Retinal pigment epithelial cell (primary cell): ENCODE data around the gene FAM241B.

Experiments used
- DNase-seq: peaks from one replicate; pipeline ENCODE4 v3.0.0-alpha.2; 2010; ENCODE audit warnings: low read depth
- H3K4me3 ChIP-seq: 2 replicates; pipeline ENCODE4 v1.5.1; 2011; ENCODE audit warnings: mild to moderate bottlenecking, low read length, control low read depth, moderate library complexity
- TF ChIP-seq, protein P1 (sequence below): conservative IDR thresholded peaks from 2 replicates; pipeline ENCODE4 v1.5.1; 2011; ENCODE audit warnings: low read depth, low read length, control low read depth, inconsistent platforms

FAM241B gene

DNA sequence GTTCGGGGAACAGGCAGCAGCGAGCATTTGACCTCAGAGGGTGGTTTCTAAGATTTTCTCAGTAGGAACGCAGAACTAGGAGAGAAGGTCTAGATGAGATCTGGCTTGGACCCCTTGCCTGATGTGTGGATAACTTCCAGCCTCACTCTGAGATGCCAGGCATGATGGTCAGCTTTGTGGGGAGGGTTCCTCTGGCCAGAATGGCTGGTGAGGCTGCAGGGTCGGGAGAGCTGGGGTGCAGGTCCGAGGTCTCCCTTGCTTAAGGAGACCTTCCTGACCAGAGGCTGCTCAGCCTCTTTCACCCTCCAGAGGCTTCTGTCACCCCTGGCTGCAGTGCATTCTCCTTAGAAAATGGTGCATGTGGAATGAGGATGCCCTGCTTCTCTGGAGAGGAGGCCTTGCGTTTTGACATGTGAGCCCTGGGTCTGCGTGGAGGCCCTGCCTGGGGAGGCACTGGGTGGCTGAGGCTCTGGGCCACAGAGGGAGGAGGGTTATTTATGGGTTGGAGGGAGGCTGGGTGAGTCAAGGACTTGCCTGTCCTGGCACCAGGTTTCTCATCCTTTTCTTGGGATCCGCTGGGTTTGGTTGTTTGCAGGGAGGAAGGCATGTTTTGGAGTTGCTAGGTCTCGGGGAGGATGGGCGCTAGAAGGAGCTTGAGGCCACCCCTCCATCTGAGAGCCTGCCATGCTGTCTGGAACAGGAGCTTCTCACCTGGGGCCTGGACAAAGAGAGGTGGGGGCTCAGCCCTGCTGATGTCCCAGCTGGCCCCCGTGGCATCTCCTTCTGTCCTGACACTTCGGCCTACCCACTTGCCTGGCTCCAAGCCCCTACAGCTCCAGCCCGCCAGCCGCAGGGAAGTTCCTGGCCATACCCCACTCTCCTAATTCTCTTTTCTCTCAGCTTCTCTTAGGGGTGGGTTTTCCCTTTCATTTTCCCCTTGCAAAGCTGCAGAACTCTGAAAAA lies 3.9 kb downstream of the FAM241B start:
- H3K4me3 ChIP-seq: no peak overlapping the region
- TF ChIP-seq, protein P1, sequence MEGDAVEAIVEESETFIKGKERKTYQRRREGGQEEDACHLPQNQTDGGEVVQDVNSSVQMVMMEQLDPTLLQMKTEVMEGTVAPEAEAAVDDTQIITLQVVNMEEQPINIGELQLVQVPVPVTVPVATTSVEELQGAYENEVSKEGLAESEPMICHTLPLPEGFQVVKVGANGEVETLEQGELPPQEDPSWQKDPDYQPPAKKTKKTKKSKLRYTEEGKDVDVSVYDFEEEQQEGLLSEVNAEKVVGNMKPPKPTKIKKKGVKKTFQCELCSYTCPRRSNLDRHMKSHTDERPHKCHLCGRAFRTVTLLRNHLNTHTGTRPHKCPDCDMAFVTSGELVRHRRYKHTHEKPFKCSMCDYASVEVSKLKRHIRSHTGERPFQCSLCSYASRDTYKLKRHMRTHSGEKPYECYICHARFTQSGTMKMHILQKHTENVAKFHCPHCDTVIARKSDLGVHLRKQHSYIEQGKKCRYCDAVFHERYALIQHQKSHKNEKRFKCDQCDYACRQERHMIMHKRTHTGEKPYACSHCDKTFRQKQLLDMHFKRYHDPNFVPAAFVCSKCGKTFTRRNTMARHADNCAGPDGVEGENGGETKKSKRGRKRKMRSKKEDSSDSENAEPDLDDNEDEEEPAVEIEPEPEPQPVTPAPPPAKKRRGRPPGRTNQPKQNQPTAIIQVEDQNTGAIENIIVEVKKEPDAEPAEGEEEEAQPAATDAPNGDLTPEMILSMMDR: no peak
- no peak for DNase-seq

- no peak overlapping the region for H3K4me3 ChIP-seq
- TF ChIP-seq, protein P1: no peak
- no peak for DNase-seq
Measured at GRCh38 chr10:69634759-69635425, 4.8 kb downstream of the FAM241B start.

- no peak overlapping the region for H3K4me3 ChIP-seq
- TF ChIP-seq, protein P1: no peak
- no peak for DNase-seq
Measured at GRCh38 chr10:69635428-69636272, 5.6 kb downstream of the FAM241B start.

GRCh38 chr10:69636273-69636575 lies 6.2 kb downstream of the FAM241B start:
- TF ChIP-seq, protein P1: no peak

DNA sequence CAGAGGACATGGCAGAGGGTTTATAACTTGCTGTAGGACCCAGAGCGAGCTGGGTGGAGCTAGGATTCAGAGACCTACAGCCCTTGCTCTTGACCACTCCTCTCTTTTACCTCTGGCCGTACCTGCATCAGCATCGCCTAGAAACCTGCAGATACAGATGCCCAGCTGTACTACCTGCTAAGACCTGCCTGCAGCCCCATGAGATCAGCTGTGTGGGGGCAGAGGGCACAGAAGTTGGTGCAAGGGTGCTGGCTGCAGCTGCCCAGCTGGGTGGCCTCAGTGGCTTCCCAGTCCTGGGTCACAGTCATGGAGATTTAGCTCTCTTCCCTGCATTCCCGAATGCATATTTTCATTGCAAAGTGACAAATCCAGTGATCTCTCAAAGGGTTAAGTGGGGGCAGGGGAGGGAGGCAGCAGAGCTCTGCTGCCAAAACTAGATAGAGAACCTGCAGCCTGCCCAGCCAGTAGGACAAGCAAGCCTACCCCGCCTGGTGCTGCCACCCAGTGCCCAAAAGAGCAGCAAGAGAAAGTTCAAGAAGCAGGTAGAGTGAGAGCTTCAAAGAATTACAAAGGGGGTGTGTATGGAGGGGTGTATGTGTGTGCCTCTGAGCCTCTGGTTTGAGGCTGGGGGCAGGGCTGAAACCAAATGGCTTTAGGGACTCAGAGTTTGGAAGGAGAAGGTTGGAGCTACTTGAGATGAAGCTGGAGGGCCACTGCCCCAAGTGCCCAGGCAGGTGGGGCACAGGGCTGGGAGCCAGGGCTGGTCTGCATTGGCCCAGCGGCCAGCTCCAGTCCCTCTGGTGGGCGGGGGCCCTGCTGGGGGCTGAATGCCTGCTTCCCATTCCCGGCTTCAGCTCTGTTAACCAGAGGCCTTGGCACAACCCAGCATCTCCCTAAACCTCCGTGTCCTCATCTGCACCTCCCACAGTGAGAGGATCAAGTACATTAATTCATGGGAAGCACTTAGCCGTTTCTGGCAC lies 6.9 kb downstream of the FAM241B start:
- DNase-seq: no peak
- TF ChIP-seq, protein P1: peak; percentile 45
- no peak overlapping the region for H3K4me3 ChIP-seq

More at GRCh38 chr10:69636273-69636575, 6.2 kb downstream of the FAM241B start:
- DNase-seq: no peak
- H3K4me3 ChIP-seq: no peak overlapping the region

GRCh38 chr10:69638642-69639041 lies 8.6 kb downstream of the FAM241B start:
- no peak overlapping the region for H3K4me3 ChIP-seq
- TF ChIP-seq, protein P1: no peak
- no peak for DNase-seq
